CD1c-positive myeloid dendritic cell (primary cell): ENCODE results near the gene CYP4F11.
A peak's percentile ranks its signal among the peaks of the same experiment; 100 is the strongest.
"Not testable (repeated sequence)": the region's sequence is repeated elsewhere in the genome, so short reads cannot be mapped to it uniquely, and the experiment has no call there.

Experiments
- DNase-seq: peaks from one replicate; pipeline ENCODE4 v3.0.0-alpha.2; 2016; ENCODE audit errors: extremely low spot score

CYP4F11 gene

GRCh38 chr19:15874821-15875474 is 59.4 kb downstream of the CYP4F11 start:
- DNase-seq: no peak

GRCh38 chr19:15873771-15874170 is 60.6 kb downstream of the CYP4F11 start:
- not testable (repeated sequence) for DNase-seq

GRCh38 chr19:15871570-15871969 is 62.8 kb downstream of the CYP4F11 start:
- no peak for DNase-seq

GRCh38 chr19:15869873-15870272 is 64.5 kb downstream of the CYP4F11 start:
- DNase-seq: no peak

GRCh38 chr19:15869109-15869555 is 65.2 kb downstream of the CYP4F11 start:
- DNase-seq: peak; percentile 40

GRCh38 chr19:15866636-15867035 is 67.7 kb downstream of the CYP4F11 start:
- no peak for DNase-seq

- DNase-seq: no peak
These were observed 69.5 kb downstream of the CYP4F11 start for GRCh38 chr19:15864824-15865223.

GRCh38 chr19:15863272-15863671 is 71.1 kb downstream of the CYP4F11 start:
- DNase-seq: no peak

- DNase-seq: no peak
These were observed 71.9 kb downstream of the CYP4F11 start for GRCh38 chr19:15862444-15862843.
